NB4 (cell line): ENCODE data around the gene TSPAN33.
"Not testable (repeated sequence)": the region's sequence is repeated elsewhere in the genome, so short reads cannot be mapped to it uniquely, and the experiment has no call there.

Source experiments
- DNase-seq: peaks from one replicate; pipeline ENCODE4 v3.0.0; 2010; ENCODE audit warnings: low read depth
- H3K4me3 ChIP-seq: one replicate; pipeline ENCODE4 v1.5.1; 2011; ENCODE audit warnings: mild to moderate bottlenecking, low read depth, low read length, moderate library complexity
- MYC ChIP-seq: IDR thresholded peaks from 2 replicates; pipeline ENCODE4 v1.6.1; 2011; ENCODE audit warnings: low read depth, low read length
- POLR2A ChIP-seq: IDR thresholded peaks from 2 replicates; pipeline ENCODE4 v1.6.1; 2011; ENCODE audit warnings: mild to moderate bottlenecking; ENCODE audit not compliant: insufficient read length; ENCODE audit errors: extremely low read depth
- TF ChIP-seq, protein P1 (sequence below): IDR thresholded peaks from 2 replicates; pipeline ENCODE4 v1.6.1; 2011; ENCODE audit warnings: low read depth, low read length
- TF ChIP-seq, protein P2 (sequence below): IDR thresholded peaks from one replicate; pipeline ENCODE4 v1.5.1; 2012; ENCODE audit warnings: low read depth, low read length

The TSPAN33 gene

DNA sequence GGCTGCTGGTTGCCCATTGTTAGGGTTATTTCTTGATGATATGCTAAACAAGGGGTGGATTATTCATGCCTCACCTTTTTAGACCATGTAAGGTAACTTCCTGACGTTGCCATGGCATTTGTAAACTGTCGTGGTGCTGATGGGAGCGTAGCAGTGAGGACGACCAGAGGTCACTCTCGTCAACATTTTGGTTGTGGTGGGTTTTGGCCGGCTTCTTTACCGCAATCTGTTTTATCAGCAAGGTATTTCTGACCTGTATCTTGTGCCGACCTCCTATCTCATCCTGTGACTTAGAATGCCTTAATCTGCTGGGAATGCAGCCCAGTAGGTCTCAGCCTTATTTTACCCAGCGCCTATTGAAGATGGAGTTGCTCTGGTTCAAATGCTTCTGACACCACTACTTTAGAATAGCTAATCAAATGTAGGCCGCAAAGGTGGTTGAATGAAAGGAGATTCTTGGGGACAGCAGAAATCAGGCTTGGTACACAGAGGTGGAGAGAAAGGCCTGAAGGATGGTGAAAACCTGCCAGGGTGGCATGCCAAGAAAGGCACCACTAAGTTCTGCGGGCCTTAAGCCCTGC, 26.0 kb downstream of the TSPAN33 start:
- TF ChIP-seq, protein P1, sequence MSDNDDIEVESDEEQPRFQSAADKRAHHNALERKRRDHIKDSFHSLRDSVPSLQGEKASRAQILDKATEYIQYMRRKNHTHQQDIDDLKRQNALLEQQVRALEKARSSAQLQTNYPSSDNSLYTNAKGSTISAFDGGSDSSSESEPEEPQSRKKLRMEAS: no peak
- TF ChIP-seq MYC: no peak
- no peak for TF ChIP-seq POLR2A
- TF ChIP-seq, protein P2, sequence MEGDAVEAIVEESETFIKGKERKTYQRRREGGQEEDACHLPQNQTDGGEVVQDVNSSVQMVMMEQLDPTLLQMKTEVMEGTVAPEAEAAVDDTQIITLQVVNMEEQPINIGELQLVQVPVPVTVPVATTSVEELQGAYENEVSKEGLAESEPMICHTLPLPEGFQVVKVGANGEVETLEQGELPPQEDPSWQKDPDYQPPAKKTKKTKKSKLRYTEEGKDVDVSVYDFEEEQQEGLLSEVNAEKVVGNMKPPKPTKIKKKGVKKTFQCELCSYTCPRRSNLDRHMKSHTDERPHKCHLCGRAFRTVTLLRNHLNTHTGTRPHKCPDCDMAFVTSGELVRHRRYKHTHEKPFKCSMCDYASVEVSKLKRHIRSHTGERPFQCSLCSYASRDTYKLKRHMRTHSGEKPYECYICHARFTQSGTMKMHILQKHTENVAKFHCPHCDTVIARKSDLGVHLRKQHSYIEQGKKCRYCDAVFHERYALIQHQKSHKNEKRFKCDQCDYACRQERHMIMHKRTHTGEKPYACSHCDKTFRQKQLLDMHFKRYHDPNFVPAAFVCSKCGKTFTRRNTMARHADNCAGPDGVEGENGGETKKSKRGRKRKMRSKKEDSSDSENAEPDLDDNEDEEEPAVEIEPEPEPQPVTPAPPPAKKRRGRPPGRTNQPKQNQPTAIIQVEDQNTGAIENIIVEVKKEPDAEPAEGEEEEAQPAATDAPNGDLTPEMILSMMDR: no peak
- no peak for DNase-seq
- no peak overlapping the region for H3K4me3 ChIP-seq

DNA sequence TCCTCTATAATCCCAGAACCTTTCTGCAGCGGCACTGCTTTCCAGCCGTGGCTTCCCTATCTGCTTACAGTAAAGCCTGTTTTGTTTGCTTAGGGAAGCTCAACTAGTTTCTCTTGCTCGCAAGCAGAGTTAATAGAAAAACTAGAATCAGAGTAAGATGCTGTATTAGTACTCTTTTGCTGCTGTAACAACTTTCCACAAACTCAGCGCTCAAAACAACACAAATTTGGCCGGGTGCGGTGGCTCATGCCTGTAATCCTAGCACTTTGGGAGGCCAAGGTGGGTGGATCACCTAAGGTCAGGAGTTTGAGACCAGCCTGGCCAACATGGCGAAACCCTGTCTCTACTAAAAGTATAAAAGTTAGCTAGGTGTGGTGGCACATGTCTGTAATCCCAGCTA, 29.4 kb downstream of the TSPAN33 start:
- not testable (repeated sequence) for H3K4me3 ChIP-seq, DNase-seq

DNA sequence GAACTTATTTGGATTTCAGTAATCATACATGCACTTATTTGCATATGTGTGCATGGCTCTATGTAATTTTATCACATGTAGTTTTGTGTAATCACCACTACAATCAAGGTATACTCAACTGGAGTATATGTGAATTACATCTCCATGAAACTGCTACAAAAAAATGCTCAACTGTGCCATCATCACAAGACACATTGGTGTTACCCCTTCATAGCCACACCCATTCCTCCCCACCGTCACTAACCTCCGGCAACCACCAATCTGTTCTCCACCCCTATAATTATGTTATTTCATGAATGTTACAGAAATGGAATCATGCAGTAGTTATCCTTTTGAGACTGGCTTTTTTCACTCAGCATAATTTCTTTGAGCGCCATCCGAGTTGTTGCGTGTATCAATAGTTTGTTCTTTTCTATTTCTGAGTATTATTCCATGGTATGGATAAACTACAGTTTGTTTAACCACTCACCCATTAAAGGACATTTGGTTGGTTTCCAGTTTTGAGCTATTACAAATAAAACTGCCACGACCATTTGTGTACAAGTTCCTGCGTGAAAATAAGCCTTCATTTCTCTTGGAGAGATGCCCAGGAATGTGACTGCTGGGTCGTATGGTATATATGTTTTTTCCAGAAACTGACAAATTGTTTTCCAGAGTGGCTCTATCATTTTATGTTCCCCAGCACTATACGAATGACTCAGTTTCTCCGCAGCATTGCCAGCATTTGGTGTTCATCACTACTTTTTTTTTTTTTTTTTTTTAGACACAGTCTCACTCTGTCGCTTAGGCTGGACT, 32.6 kb downstream of the TSPAN33 start:
- TF ChIP-seq, protein P2: no peak
- TF ChIP-seq POLR2A (no peak), MYC (no peak)
- TF ChIP-seq, protein P1: no peak
- DNase-seq: no peak
- no peak overlapping the region for H3K4me3 ChIP-seq

DNA sequence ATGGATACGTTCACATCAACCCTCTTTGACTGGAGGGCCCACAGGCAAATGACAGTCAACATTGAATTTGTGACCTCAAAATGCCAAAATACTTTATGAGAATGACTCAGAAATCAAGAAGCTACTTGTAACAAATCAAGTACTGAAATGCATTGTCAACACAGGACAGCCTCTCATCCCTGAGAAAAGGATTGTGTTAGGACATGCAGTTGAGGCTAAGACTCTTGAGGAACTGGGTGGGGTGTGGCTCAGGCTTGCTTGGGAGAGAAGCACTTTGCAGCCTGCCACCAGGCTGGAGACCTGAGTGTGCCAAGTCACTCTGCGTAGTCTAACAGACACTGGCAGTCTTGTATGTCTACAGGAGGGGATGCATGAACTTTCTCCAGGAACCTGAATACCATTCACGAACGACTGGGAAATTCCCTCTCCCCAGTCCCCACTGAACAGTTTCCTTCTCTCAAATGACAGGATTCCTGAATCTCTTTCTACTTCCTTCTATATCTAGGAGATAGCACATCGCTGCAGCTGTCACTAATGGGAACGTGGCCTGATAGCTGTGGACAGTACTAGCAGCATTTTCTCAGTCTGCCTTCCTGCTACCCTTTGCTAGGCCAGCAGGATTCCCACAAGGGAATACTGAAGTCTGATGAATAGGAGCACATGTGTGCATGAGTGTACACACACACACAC, 40.6 kb downstream of the TSPAN33 start:
- TF ChIP-seq POLR2A: no peak
- TF ChIP-seq, protein P2: no peak
- TF ChIP-seq MYC: no peak
- TF ChIP-seq, protein P1: no peak
- H3K4me3 ChIP-seq: no peak overlapping the region
- DNase-seq: no peak

DNA sequence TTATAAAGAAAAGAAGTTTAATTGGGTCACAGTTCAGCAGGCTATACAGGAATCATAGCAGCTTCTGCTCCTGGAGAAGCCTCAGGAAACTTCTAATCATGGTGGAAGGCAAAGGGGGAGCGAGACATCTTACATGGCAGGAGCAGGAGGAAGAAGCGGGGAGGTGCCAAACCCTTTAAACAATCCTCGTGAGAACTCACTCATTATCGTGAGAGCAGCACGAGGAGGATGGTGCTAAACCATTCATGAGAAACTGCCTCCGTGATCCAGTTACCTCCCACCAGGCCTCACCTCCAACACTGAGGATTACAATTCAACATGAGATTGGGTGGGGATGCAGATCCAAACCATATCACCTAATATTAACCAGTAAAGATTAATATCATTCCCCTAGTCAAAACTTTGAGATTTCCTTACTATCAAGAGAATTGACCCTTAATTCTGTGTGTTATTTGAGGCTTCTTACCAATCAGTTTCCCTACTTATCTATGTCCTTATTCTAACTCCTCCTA, 42.3 kb downstream of the TSPAN33 start:
- no peak overlapping the region for H3K4me3 ChIP-seq
- TF ChIP-seq, protein P1: no peak
- TF ChIP-seq POLR2A: no peak
- TF ChIP-seq, protein P2: no peak
- no peak for TF ChIP-seq MYC
- no peak for DNase-seq

DNA sequence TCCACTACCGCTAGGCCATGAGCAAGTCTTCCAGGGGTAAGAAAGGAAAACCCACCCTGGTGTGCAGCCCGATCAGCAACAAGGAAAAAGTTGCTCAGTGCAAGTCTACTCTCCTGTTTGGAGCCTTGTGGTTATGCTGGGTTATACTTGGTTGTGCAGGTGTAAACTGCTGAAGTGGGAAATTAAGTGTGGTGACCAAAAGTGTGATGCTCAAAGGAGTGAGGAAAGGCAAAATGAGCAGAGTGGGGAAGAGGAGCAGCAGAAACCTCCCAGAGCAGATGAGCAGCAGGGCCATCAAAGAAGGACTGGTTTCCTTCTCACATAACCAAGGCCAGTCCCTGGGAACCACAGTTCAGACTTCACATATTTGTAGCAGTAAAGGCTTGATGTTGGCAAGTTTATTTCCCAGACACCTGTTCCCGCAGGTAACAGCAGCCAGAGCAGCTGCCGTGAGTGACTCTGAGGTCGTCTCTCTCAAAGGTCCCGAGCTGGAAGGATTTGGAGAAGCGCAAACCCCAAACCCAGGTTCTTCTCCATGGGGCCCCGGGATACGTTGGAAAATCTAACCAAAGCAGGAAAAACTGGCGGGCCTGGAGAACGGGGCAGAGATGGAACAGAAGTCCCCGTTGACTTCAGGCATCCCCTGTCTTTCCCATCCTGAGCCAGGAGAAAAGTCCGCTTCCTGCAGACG, 43.3 kb downstream of the TSPAN33 start:
- no peak for TF ChIP-seq MYC
- no peak for TF ChIP-seq POLR2A
- TF ChIP-seq, protein P2: no peak
- TF ChIP-seq, protein P1: no peak
- DNase-seq: no peak
- no peak overlapping the region for H3K4me3 ChIP-seq
